Tibial artery (tissue), 4 donors: Measurements from ENCODE around the gene DYDC1.

ENCODE experiments used
- DNase-seq, 2 donors: peaks; one replicate each; pipeline ENCODE4 v3.0.0-alpha.2; 2019
- H3K27ac ChIP-seq, 2 donors: fragments of 200-600 bp; sonication (generic) in 1 of 2; 1 replicate in 1 of 2; 2 replicates in 1 of 2; pipeline ENCODE4 v1.5.1; 2018 to 2019; ENCODE audit warnings: mild to moderate bottlenecking in 1 of 2
- H3K27me3 ChIP-seq, 2 donors: fragments of 200-600 bp; sonication (generic) in 1 of 2; one replicate each; pipeline versions ENCODE4 v1.5.1 to v1.6.0; 2016 to 2019
- H3K36me3 ChIP-seq, 3 donors: fragments of 200-600 bp; sonication (generic) in 2 of 3; one replicate each; pipeline ENCODE4 v1.5.1; 2016 to 2019; ENCODE audit warnings: mild to moderate bottlenecking in 2 of 3
- H3K4me1 ChIP-seq, 4 donors: fragments of 200-600 bp; sonication (generic) in 2 of 4; 1 replicate in 3 of 4; 2 replicates in 1 of 4; pipeline ENCODE4 v1.5.1; 2016 to 2019
- H3K4me3 ChIP-seq, 2 donors: fragments of 200-600 bp; sonication (generic) in 1 of 2; 1 replicate in 1 of 2; 2 replicates in 1 of 2; pipeline ENCODE4 v1.5.1; 2018 to 2019; ENCODE audit warnings: mild to moderate bottlenecking in 2 of 2
- H3K9me3 ChIP-seq, 3 donors: fragments of 200-600 bp; sonication (generic) in 1 of 3; one replicate each; pipeline ENCODE4 v1.5.1; 2016 to 2019
- intact Hi-C: fragments of 100-400 bp; cut with DNase I; formaldehyde crosslinking; loops from one replicate; pipeline ENCODE4 v1.15.0; 2023; ENCODE audit warnings: low total_unique reads
- TF ChIP-seq, protein P1 (sequence below), 2 experiments: fragments of 200-600 bp in 1 of 2; fragments of 450-650 bp in 1 of 2; IDR thresholded peaks; one replicate each; pipeline ENCODE4 v1.5.1; 2017 to 2019; ENCODE audit warnings: antibody characterized with exemption in 2 of 2, mild to moderate bottlenecking in 1 of 2, moderate library complexity in 1 of 2

DYDC1 gene

DNA sequence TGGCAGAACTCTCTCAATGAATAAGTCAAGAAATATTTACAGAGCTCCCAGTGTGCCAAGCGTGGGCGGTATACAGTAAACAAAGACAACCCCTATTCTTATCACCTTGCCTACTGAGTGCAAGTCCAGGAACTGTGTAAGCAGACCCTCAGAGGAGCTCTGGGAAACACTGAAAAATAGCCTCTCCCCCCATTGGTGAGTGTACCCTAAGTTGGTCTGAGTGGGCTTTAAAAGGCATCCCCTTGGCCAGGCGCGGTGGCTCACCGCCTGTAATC lies 1.2 kb upstream of the DYDC1 start:
- H3K27me3 ChIP-seq, result peaks cover 0 to 30% of the 10 kb centered on the region in 2 donors
- TF ChIP-seq, protein P1, sequence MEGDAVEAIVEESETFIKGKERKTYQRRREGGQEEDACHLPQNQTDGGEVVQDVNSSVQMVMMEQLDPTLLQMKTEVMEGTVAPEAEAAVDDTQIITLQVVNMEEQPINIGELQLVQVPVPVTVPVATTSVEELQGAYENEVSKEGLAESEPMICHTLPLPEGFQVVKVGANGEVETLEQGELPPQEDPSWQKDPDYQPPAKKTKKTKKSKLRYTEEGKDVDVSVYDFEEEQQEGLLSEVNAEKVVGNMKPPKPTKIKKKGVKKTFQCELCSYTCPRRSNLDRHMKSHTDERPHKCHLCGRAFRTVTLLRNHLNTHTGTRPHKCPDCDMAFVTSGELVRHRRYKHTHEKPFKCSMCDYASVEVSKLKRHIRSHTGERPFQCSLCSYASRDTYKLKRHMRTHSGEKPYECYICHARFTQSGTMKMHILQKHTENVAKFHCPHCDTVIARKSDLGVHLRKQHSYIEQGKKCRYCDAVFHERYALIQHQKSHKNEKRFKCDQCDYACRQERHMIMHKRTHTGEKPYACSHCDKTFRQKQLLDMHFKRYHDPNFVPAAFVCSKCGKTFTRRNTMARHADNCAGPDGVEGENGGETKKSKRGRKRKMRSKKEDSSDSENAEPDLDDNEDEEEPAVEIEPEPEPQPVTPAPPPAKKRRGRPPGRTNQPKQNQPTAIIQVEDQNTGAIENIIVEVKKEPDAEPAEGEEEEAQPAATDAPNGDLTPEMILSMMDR (IDR thresholded peaks at IDR 0.05), result no peak
- H3K36me3 ChIP-seq, result no peaks in the 10 kb centered on the region
- no peaks in the 10 kb centered on the region for H3K9me3 ChIP-seq
- H3K4me3 ChIP-seq, result no peak overlapping the region
- no peak overlapping the region for H3K27ac ChIP-seq
- peaks cover 0 to 17% (median 12%) of the 10 kb centered on the region in 4 donors for H3K4me1 ChIP-seq
- intact Hi-C loops, result no loop called here
- DNase-seq, result no peak

DNA sequence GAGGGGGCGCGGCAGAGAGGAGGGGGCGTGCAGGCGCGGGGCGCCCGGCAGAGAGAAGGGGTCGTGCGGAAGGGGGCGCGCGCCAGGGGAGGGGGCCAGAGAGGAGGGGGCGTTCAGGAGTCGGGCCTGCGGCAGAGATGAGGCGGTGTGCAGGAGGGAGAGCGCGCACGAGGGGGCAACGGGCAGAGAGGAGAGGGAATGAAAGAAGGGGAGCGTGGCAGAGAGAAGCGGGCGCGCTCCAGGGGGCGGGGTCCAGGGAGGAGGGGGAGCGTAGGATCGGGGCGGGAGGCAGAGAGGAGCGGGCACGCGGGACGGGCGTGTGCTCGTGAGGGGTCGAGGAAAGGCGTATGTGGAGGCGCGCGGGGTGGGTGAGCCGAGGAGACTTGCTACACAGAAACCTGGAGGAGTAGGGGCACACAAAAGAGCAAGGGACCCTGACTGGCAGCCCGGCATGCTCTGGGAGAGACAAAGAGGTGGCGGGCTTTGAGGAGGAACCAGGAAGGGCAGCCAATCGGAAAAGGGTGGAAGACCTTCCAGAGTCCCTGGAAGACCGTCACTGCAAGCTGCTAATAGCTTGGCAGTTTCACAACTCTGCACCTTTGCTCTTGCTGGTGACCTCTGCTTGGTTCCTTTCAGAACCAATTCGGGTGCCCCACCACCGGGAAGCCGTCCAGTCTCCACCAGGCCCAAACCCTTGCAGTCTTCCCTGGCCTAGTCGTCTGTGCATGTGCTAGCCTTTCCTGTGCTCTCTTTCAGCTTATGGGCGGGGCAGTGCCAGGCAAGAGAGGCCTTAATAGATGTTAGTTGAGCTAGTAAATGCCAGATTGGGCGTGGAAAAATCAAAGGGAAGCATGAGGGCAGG lies 665 bp upstream of the DYDC1 start:
- Histone ChIP-seq H3K27ac (no peak overlapping the region), H3K4me3 (peak overlapping the region; percentile 18 to 44), H3K27me3 (peaks cover 0 to 30% of the 10 kb centered on the region in 2 donors), H3K9me3 (no peaks in the 10 kb centered on the region), H3K4me1 (peaks cover 0 to 17% (median 12%) of the 10 kb centered on the region in 4 donors), H3K36me3 (no peaks in the 10 kb centered on the region)
- intact Hi-C loops, result no loop called here
- no peak for DNase-seq
- TF ChIP-seq, protein P1 (IDR thresholded peaks at IDR 0.05), result no peak

GRCh38 chr10:80351220-80351619 lies 5.3 kb downstream of the DYDC1 start:
- DNase-seq, result no peak
- H3K4me1 ChIP-seq, result peaks cover 0 to 2% (median 1%) of the 10 kb centered on the region in 4 donors
- H3K4me3 ChIP-seq, result no peak overlapping the region
- TF ChIP-seq, protein P1 (IDR thresholded peaks at IDR 0.05), result no peak
- no peaks in the 10 kb centered on the region for H3K9me3 ChIP-seq
- no peaks in the 10 kb centered on the region for H3K36me3 ChIP-seq
- H3K27me3 ChIP-seq, result peaks cover 0 to 13% of the 10 kb centered on the region in 2 donors
- intact Hi-C loops, result no loop called here
- H3K27ac ChIP-seq, result no peak overlapping the region

DNA sequence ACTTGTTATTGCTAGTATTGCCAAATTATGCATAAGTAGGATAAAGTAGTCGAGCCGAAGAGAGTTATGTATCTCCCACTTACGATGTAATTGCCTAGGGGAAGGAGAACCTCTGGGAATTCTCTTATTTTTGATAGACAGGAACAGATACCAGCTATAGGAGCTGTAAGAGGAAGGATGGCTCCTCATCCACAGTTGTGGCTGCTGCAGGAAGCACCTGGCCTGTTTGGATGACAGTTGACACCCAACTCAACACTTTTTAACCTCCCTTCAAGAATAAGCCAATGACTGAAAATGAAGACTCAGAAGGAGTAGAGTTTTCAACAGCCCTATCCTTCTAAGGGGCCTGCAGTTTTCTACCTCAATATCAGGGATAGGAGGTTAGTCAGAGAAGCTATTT lies 6.3 kb downstream of the DYDC1 start:
- intact Hi-C loops, result no loop called here
- Histone ChIP-seq H3K27ac (no peak overlapping the region), H3K27me3 (peaks cover 0 to 9% of the 10 kb centered on the region in 2 donors), H3K9me3 (no peaks in the 10 kb centered on the region), H3K4me1 (no peaks in the 10 kb centered on the region), H3K4me3 (no peak overlapping the region), H3K36me3 (no peaks in the 10 kb centered on the region)
- TF ChIP-seq, protein P1 (IDR thresholded peaks at IDR 0.05), result no peak
- DNase-seq, result no peak

GRCh38 chr10:80344912-80345311 lies 11.6 kb downstream of the DYDC1 start:
- no peaks in the 10 kb centered on the region for H3K36me3 ChIP-seq
- no peaks in the 10 kb centered on the region for H3K4me1 ChIP-seq
- intact Hi-C loops, result no loop called here
- H3K27me3 ChIP-seq, result no peaks in the 10 kb centered on the region
- no peaks in the 10 kb centered on the region for H3K9me3 ChIP-seq
- DNase-seq, result no peak
- no peak overlapping the region for H3K27ac ChIP-seq
- H3K4me3 ChIP-seq, result no peak overlapping the region
- TF ChIP-seq, protein P1 (IDR thresholded peaks at IDR 0.05), result no peak
